RCC 7860 (cell line): ENCODE data around the gene EFCAB12.
A peak's percentile ranks its signal among the peaks of the same experiment; 100 is the strongest.
"Not testable (repeated sequence)": the region's sequence is repeated elsewhere in the genome, so short reads cannot be mapped to it uniquely, and the experiment has no call there.

Source experiments
- DNase-seq: peaks from one replicate; pipeline ENCODE4 v3.0.0-alpha.2; 2015; ENCODE audit warnings: low spot score
- FAIRE-seq: peaks from 2 replicates; lab custom pipeline; 2012; peaks lifted over from hg19 to GRCh38; lab: Jason Lieb, UNC

EFCAB12 gene

DNA sequence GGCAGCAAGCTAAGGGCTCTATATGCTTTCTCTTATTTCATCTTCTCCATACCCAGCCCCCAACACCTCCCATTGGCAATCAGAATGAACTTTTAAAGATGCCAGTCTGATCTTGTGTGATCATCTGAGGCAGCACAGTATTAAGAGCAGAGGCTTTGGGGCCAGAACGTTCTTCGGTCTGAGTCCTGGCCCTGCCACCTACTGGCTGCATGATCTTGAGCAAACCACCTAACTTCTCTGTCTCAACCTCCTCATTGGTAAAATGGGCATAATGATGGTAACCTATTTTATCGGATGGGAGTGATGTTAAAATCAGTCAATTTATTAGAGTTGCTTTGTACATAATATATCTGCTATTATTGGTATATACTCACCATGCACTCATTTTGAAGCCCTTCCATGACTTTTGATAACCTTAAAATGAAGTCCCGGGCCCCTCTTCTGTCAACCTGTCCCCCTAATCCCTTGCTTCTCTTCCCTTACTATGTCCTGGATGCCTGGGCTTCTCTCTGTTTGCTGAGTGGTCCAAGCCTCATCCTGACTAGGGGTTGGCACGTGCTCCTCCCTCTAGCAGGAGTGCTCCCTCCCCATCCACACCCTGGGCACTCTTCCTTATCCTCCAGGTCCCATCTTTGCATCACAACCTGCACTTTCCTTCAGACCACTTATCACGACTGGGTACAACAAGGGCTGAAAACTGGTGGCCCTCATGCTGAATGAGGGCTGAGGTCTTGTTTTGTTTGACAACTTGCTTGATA lies 6.3 kb downstream of the EFCAB12 start:
- FAIRE-seq = no peak
- no peak for DNase-seq

DNA sequence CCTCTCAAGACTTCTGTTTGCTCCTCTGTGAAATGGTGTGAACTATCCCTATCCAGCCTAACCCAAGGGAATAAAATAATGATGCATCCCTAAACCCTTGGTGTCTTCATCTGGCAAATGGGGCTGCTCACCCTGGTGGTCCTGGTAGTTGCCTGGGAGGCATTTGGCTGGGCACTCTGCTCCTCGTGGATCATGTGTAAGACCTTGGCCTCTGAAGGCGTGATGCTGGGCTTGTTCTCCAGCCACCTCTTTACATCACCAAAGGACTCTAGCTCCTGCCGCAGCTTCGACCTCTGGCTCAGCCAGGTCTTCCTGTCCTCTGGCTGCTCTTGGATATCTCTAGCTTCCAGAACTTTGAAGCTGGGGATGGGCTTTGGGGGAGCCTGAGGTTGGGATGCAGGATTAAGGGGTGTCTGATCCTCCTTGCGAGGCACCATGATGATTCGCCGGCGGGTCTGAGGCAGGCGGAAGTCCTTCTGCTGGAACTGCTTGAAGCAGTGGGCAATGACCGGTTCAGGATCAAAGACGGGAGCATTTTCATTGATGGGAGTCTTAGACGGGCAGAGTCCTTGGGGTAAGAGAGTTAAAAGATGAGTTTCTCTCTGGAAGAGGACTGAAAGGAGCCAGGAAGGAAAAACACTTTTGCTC lies 7.1 kb downstream of the EFCAB12 start:
- FAIRE-seq (no peak), DNase-seq (no peak)

DNA sequence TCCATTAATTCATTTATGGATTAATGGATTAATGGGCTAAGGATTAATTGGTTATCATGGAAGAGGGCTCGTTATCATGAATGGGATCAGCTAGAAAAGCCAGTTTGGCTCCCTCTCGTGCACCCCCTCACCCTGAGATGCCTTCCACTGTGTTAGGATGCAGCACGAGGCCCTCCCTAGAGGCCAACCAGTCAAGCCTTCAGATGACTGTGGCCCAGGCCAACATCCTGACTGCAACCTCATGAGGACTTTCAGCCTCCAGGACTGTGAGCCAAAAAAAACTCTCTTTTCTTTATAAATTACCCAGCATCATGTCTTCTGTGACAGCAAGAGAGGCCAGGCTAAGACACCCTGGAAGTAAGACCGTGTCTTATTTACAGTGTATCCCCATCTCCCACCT lies 9.0 kb downstream of the EFCAB12 start:
- DNase-seq (no peak), FAIRE-seq (no peak)

DNA sequence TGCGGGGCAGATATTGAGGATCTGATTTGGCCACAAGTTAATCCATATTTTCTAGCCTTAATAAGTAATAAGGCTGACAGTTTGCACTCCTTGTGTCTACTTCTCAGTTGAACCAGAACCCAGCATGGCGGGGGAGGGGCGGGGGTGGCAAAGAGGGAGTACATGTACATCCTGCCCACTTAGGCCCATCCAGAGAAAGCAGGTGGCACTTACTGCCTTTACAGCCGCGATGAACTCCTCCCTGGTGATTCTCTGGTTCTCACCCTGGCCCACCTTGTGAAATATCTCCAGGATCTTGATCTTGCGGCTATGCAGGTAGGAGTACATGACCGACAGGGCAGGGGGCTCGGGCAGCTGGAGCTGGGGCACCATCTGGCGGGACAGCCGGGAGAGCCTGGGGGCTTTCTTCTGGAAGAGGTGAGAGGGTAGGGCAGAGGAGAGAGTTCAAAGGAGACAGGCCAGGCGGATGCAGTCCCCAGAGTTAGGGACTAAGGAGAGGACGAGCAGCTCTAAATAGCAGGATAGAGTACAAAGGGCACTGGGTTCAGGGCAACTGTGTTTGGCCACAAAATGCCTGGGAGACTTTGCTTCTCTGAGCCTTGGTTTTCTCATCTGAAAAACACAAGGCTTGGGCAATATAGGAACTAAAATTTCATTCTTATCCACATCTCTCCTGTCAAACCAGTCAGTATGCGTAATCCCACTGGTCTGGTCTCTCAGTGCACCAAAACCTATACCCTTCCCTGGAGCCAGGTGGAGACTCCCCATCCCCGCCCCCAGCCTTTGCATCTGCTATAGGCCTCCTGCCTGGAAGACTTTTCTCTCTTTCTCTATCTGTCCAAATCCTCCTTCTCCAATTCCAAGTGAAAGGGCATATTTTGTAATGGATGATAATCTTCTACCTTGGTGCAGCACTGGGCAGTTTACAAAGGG lies 10.1 kb downstream of the EFCAB12 start:
- DNase-seq (no peak), FAIRE-seq (no peak)

DNA sequence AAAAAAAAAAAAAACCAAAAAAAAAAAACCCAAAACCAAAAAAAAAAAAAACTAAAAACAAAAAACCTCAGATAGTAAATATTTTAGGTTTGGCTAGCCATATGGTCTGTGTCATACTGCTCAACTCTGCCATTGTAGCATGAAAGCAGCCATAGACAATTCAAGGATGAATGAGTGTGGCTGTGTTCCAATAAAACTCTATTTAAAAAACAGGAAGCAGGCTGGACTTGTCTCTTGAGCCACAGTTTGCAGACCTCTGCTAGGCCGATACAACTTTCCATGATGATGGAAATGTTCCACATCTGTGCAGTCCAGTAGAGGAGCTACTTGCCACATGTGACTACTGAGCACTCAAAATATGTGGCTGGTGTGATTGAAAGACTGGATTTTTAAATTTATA lies 11.1 kb downstream of the EFCAB12 start:
- FAIRE-seq (no peak), DNase-seq (no peak)

DNA sequence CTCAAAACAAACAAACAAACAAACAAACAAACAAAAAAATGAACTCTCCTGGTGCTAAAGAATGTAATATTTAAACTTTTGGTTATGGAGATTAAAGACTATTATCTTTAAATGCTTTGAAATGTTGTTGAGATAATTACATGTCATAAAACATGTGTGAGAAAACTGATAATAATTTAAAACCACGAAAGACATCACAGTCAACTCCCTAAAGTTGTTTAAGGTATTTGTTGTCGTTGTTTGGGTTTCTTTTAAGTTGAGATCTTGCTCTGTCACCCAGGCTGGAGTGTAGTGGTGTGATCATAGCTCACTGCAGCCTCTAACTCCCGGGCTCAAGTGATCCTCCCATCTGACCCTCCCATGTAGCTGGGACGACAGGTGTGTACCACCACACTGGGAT lies 12.0 kb downstream of the EFCAB12 start:
- no peak for DNase-seq
- FAIRE-seq = no peak

DNA sequence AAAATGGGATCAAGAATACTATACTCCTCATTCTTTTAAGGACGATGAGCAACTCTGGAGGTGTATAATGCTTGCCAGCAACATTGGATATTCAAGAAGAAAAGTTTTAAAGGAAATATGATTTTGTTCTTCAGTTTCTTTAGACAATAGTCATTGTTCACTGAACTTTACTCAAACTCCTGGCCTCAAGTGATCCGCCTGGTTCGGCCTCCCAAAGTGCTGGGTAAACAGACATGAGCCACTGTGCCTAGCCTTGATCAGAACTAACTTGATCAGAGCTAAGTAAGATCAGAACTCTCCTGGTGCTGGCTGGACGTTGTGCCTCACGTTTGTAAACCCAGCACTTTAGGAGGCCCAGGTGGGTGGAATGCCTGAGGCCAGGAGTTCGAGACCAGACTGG lies 12.6 kb downstream of the EFCAB12 start:
- DNase-seq = no peak
- no peak for FAIRE-seq

DNA sequence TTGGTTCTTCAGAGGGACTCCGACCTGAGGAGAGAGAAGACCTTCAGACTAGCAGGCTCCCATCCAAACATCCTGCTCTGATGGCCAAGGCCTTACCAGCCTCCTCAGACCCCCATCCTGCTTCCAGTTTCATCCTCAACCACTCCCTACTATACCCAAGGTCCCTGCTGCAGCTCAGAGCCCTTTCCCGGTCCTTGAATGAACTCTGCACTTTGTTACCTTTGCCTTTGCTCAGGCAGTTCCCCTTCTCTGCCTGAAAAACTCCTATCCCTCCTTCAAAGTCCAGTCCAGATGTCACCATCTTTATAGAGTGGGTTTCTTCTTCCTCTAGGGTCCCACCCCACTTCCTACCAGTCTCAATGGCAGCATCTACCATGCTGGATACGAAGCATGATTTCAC lies 13.1 kb downstream of the EFCAB12 start:
- FAIRE-seq = no peak
- DNase-seq = no peak

DNA sequence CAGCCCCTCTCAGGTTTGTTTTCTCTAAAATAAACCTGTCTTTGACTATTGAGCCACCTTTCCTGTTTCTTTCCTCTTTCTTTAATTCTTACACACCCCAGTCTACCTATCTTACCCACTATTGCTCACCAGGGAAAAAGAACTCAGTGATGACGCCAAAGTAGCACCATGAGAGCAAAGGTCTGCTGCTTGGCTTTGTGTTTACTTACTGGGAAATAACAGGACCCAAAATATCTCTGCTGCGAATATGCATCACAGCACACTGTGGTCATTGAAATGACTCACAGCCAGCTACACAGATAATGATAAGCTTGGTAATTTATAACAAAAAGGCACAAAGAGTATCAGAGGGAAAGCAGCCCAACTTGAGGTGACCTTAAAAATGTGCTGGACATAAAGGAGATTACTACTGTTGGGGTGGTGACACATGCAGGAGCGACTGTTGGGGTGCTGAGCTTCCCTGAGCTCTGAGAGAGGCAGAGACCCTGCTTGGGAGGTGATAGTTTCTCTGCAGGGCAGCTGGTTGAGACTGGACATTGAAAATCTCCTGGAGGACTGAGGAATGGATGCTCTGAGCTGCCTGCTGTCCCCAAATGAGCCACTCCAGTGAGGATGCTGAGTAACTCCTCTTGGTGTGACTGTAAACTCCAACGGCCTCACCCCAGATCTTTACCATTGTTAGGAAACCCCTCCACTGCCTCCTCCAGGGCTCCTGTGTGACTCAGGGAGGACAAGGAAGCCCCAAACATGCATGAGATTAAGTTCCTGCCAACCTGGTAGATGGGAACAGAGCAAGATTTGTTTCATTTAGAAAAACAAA lies 14.5 kb downstream of the EFCAB12 start:
- peak; percentile 93 for FAIRE-seq
- DNase-seq = peak; percentile 80

DNA sequence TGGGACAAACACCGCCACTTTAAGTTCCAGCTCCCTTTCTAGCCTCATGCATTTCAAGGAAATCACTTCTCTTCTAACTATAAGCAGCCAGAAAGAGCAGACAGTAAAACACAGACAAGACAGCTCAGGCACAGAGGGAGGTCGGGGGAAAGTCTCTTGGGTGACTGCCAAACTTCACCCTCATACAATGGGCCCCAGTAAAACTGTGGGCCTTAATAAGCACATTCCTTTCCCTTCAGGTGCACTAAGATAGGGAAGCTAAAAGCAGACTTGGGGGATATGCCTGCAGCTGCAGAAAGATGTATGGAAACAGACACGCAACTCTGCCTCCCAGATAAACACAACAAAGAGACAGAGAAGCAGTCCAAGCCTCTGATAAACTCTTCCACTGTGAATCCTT lies 15.2 kb downstream of the EFCAB12 start:
- not testable (repeated sequence) for FAIRE-seq, DNase-seq

DNA sequence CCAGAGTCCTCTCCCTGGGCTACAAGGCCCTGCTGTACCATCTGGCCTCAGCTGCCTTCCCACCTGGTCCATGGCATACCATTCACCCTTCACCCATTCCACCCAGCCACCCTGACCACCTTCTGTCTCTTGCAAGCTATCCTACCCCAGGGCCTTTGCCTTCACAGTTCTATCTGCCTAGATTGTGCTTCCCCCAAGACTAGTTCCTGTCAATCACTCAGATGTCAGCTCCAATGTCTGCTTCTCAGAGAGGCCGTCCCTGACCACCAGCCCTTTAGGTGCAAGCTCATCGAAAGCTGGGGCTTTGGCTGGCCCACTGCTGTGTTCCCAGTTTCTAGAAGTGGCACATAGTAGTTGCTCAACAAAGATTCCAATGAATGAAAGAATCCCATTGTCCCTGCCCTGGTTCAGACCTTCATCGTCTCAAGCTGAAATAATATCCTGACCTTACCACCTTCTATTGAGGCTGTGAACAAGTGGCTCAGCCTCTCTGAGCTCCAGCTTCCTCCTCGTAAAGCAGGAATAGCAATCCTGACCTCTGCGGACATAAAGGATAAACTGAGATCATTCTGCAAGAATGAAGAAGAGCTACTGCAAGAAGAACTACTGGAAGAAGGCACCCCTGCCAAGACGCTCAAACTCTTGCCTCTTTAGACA lies 15.8 kb downstream of the EFCAB12 start:
- no peak for FAIRE-seq
- no peak for DNase-seq

DNA sequence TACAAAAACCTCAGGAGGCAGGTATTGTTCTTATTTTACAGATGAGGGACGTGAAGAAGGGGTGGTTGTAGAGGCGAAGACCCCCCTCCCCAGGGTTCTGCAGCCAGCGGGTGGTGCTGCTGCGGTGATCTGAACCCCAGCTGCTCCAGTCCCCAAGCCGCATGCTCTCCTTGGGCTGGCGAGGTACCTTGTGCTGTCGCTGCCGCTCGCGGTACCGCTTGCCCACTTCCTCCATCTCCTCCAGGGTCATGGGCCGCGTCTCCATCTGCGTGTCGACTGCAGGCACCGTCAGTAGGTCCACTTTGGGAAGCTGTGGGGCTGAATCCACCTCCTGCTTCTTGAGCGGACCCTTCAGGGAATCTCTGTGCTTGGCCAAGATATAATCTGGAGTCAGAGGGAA lies 17.5 kb downstream of the EFCAB12 start:
- no peak for FAIRE-seq

DNA sequence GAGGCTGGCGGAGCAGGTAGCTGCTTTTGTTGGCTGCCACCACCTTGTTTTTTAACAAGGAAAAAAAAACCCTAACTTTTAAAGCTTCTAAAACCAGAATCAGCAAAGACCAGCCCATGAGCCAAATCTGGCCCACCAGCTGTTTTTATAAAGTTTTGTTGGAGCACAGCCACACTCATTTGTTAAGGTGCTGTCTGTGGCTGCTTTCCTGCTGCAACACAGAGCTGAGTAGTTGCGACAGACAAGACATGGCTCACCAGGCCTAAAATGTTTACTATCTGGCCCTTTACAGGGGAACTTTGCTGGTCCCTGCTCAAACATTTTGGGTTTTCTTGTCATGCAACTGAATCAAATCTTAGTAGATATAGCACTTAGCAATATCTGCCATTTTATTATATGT lies 18.9 kb downstream of the EFCAB12 start:
- DNase-seq (no peak), FAIRE-seq (no peak)

More for the DNA sequence above, 17.5 kb downstream of the EFCAB12 start:
- DNase-seq = no peak

DNA sequence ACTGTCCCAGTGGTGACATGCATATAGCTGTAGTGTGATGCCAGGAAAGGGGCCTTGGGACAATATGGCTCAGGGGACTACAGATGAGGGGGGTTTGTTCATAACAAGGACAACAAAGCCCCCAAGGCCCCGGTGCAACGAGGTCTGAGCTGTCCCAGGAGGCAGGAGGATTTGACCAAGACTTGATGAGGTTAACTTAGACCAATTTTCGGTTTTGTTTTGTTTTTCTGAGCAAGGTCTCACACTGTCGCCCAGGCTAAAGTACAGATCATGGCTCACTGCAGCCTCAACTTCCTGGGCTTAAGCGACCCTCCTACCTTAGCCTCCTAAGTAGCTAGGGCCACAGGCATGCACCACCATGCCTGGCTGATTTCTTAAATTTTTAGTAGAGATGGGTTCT lies 23.8 kb downstream of the EFCAB12 start:
- DNase-seq (no peak), FAIRE-seq (no peak)

DNA sequence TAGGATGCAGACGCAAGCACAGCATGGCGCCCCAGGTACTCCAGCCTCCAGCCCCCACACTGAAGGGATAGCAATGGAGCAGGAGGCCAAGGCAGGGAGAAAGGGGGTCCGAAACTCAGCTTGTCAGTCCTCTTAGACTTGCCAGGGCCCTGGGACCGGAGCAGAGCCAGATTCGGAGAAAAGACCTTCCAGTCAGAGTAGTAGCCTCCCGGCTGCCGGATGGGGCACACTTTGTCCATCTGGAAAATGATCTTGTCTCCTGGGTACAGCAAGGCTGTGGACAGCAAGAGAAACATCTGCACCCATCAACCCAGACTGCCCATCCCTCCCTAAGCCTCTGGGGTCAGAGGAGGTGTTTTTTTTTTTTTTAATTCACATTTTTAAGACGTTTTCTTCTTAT lies 24.3 kb downstream of the EFCAB12 start:
- FAIRE-seq (no peak), DNase-seq (no peak)

DNA sequence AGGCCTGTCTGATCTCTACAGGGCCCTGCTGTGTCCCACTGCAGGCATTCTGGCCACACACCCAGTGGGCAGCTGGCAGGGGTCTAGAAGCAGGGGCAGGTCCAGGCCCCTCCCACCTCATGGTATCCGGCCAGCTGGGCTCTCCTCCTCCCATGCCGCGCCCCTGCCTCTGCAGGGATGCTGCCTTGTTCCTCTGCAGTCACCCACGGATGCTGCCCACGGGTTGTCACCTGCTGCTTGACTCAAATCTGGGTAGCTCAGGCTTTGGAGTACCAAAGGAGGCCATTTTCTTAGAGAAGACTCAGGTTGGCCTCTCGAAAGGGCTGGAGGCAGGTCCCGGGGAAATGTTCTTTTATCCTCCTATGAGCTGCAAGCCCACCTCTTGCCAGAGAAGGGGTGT lies 25.0 kb downstream of the EFCAB12 start:
- FAIRE-seq = no peak
- no peak for DNase-seq

DNA sequence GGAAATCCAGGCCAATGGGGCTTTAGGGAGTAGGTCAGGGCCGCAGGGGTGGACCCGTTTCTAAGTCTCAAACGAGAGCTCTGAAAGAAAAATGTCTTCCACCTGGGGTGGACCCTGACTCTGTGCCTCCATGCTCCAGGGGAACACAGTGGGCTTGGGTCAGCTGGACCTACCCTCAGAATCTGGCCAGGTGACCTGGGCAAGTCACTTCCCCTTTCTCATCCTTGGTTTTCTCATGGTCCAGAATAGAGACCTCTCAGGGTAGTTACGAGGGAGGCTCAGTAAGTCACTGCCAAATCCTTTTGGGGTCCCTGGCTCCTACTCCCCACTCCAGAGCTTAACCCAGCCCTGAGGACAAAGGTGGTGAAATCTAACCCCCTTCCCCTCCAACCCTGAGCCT lies 25.8 kb downstream of the EFCAB12 start:
- DNase-seq (no peak), FAIRE-seq (no peak)

DNA sequence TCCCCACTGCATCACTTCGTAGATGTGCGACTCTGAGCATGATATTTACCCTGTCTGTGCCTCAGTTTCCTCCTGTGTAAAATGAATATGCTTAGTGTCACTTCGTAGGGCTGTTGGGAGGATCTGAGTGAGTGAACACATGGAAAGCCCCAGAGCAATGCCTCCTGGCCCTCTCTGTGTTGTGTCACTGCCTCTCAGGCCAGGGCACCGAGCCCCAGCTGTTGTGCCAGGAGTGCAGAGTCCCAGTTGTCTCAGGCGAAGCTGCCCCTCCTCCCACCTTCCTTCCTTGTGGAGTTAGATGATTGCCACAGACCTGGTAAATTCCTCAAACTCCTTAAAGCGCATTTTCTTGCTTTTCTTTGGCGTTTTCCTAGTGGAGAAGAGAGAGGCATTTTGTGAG lies 26.2 kb downstream of the EFCAB12 start:
- DNase-seq (no peak), FAIRE-seq (no peak)

DNA sequence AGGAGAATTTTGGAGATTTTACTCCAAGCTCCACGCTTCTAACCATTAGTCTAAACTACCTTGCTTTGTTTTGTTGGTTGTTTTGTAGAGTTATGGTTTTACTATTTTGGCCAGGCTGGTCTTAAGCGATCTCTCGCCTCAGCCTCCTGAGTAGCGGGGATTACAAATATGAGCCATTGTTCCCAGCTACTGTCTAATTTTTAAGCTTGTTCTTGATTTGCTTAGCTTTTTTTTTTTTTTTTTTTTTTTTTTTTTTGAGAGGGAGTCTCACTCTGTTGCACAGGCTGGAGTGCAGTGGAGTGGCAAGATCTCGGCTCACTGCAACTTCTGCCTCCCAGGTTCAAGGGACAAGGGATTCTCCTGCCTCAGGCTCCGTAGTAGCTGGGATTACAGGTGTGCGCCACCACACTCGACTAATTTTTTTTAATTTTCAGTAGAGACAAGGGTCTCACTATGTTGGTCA lies 28.5 kb downstream of the EFCAB12 start:
- DNase-seq (peak; percentile 30), FAIRE-seq (no peak)
